ENCODE data around the gene GRIK4. TPM values are rescaled to one million over a fixed set of nuclear protein-coding genes. Genes with fewer than 3 reads are reported as not detected.

Gene GRIK4
- total RNA-seq, 4 donors from 2014 or later: 0.57 to 0.85 TPM; not detected in 2

DNA sequence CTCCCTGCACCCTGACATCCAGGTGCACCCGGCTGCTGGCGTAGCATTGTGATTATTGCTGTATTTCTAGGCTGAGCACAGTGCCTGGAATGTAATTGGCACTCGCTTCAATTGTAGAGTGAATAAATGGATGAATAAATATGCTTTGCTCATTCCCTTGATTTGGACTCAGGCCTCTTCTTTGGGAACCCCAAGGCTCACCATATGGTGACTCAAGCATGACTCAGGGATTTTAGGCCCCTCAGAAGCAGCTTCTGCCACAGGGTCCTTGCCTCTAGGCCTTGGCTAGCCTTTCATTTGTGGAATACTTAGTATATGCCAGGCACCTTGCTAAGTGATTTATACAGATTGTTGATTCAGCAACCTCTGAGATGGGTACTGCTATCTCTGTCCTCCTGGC lies 78.9 kb downstream of the GRIK4 start:
- TF ChIP-seq, protein P1, sequence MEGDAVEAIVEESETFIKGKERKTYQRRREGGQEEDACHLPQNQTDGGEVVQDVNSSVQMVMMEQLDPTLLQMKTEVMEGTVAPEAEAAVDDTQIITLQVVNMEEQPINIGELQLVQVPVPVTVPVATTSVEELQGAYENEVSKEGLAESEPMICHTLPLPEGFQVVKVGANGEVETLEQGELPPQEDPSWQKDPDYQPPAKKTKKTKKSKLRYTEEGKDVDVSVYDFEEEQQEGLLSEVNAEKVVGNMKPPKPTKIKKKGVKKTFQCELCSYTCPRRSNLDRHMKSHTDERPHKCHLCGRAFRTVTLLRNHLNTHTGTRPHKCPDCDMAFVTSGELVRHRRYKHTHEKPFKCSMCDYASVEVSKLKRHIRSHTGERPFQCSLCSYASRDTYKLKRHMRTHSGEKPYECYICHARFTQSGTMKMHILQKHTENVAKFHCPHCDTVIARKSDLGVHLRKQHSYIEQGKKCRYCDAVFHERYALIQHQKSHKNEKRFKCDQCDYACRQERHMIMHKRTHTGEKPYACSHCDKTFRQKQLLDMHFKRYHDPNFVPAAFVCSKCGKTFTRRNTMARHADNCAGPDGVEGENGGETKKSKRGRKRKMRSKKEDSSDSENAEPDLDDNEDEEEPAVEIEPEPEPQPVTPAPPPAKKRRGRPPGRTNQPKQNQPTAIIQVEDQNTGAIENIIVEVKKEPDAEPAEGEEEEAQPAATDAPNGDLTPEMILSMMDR (IDR thresholded peaks at IDR 0.05; ENCODE audit: low read depth): no peak

DNA sequence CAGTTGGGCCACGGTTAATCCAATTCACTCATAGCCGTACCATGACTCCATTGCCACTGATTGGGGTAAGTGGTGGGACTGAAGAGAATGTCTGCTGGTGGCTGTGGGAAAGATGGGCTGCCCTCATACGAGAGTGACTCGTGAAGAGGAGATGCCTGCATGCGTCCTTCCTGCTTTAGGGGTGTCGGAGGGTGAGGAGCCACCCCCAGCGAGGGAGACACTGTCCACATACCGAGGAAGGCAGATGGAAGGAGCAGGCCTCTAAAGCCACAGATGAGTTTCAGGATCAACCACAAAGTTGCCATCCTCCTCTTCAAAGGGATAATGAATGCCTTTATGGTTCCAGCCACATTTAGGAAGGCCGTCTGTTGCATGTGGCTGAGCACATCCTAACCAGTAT lies 83.2 kb downstream of the GRIK4 start:
- TF ChIP-seq, protein P1 (IDR thresholded peaks at IDR 0.05; ENCODE audit: low read depth): no peak

DNA sequence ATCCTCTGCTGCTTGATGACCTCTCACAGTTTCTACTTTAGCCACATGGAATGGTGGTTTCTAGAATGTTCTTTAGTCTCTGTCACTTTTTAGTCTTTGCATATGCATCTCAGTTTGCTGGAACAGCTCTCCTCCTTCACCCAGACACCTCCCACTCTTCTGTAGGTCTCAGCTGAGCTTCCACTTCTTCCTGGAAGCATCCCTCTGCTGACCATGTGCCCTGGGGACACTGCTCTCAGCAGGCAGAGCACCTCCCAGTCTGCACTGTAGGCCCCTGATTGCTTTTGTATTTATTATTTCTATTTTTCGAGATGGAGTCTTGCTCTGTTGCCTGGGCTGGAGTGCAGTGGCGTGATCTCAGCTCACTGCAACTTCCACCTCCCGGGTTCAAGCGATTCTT lies 84.0 kb downstream of the GRIK4 start:
- TF ChIP-seq, protein P1 (IDR thresholded peaks at IDR 0.05; ENCODE audit: low read depth): no peak

DNA sequence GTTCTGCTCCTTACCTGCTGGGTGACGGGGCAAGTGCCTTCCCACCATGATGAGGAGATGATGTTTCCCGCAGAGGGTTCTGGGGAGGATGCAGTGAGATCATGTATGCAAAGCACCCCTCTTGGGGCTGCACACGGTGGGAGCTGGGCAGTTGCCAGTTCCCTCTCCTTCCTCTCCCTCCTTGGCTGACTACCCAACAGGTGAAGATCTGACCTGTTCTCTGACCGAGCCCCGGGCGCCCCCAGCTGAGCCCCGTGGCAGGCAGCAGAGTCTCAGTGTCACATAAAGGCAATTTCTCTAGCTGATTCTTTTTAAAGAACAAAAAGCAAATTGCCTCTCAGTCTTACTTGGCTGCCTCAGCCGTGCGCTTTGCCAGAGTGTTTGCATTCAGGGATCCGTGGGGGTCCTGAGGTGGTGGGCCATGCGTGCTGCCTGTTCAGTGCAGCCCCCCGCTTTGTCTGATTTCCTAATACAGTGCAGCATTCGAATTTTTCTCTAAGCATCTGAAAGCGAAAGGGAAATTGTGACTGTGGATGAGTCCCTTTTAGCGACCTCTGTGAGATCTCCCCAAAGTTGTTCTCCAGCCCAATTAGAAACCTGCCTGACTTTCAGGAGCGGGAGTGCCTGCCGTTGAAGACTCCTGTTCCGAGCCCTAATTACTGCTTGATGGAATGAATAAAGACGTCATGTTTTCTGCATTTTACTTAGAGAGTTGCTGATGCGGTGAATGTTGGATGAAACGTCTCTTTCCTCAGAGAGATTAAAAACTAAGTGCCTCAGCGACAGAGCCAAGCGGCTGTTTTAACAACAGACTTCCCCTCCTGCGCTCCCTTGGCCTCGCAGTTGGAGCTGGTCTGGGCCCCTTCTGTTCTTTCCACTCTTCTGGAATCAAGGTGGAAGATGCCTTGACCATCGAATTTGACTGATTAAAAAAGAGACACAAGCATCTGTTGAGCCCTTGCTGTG lies 86.0 kb downstream of the GRIK4 start:
- TF ChIP-seq, protein P1 (IDR thresholded peaks at IDR 0.05; ENCODE audit: low read depth): no peak

DNA sequence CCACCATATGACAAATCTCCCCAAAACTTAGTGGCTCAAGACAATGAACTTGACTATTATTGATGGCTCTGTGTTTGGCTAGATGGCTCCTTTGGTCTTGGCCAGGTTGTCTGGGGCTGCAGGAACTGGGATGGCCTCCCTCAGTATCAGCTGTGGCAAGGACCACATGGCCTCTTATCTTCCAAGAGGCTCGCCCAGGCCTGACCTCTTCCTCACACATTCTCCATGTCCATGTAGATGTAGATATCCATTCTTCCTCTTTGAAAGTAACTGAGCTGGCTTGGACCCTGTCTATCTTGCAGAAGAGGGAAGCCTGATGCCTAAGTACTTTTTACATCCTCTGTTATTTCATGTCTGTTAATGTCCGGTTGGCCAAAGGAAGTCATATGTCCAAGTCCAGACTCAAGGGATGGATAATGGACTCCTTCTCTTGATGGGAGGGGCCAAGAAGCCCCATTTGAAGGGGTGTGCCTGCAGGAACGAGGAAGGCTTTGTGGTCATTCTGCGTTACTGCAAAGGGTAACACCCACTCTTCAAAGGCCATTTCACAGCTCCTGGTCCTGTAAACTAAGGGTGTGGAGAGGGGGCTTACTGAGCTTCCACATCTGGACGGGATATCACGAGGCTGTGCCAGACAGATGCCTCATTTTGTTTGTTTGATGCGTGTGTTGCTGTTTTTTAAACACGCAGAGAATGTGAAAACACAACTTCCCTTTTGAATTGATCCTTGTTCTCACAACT lies 87.1 kb downstream of the GRIK4 start:
- TF ChIP-seq, protein P1 (IDR thresholded peaks at IDR 0.05; ENCODE audit: low read depth): no peak

DNA sequence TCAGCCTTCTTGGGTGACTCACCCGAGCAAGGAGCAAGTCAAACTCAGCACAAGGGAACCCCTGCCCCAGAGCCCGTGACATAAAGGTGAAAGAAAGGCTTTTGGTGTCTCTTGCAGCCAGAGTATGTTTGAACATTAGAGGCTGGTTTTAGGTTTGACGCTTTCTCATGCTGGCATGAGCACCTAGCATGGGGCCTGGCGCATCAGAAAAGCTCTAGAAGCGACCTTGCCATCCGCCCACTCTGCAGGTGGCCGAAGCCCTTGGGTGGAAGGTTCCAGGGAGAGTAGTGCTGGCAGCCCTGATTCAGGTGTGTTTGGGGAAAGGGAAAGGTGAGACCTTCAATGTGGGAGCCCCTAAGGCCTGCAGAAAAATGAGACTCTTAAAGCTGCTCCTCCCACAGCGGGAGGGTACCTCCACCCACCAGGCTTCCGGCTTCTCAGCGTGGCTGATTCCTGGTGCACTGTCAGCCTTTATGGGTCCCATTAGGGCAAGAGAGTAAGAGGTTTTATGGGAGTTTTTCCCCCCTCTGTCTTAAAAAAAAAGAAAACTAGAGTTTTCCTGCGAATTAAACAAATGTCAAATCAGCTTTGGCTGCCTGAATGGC lies 88.4 kb downstream of the GRIK4 start:
- TF ChIP-seq, protein P1 (IDR thresholded peaks at IDR 0.05; ENCODE audit: low read depth): no peak

DNA sequence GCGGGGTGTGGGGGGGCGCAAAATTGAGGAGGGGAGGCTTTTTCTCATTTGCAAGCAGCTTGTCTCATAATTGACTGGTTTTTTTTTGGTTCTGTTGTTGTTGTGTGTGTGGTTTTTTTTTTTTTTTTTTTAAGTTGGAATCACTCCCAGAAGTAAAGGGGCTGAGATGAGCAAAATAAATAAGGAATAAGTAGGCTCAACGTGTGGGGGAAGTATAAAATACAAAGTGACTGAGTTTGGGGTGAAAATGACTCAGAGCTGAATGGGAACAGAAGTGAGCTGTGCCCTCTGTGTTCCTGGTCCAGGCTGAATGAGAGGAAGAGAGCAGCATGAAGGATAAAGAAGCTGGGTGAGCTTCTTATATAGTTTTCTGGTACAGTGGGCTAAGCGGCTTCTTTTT lies 90.0 kb downstream of the GRIK4 start:
- TF ChIP-seq, protein P1 (IDR thresholded peaks at IDR 0.05; ENCODE audit: low read depth): no peak
